ENCODE measurements around the gene LYRM4.

The LYRM4 gene

GRCh38 chr6:5151955-5152401 is 108.8 kb downstream of the LYRM4 start:
- Histone ChIP-seq H3K4me1 (ENCODE audit: insufficient read depth, poor library complexity, severe bottlenecking) (peaks cover 12% of the 10 kb centered on the region), H3K27ac (ENCODE audit: poor library complexity, severe bottlenecking) (peak overlapping the region; percentile 4)
- no peak for DNase-seq (ENCODE audit: low spot score)

GRCh38 chr6:5151360-5151954 is 109.3 kb downstream of the LYRM4 start:
- H3K4me1 ChIP-seq (ENCODE audit: insufficient read depth, poor library complexity, severe bottlenecking), result peaks cover 12% of the 10 kb centered on the region
- no peak overlapping the region for H3K4me3 ChIP-seq (ENCODE audit: severe bottlenecking)
- no peak for TF ChIP-seq CTCF (IDR thresholded peaks at IDR 0.05; ENCODE audit: poor library complexity, severe bottlenecking)
- H3K36me3 ChIP-seq (ENCODE audit: low read depth), result no peaks in the 10 kb centered on the region
- peak overlapping the region; percentile 4 for H3K27ac ChIP-seq (ENCODE audit: poor library complexity, severe bottlenecking)
- no peaks in the 10 kb centered on the region for H3K27me3 ChIP-seq (ENCODE audit: insufficient read depth, poor library complexity, severe bottlenecking)
- H3K9me3 ChIP-seq (ENCODE audit: severe bottlenecking), result no peaks in the 10 kb centered on the region
- DNase-seq (ENCODE audit: low spot score) (no peak), ATAC-seq (ENCODE audit: low read depth) (no peak)

More at GRCh38 chr6:5151955-5152401, 108.8 kb downstream of the LYRM4 start:
- H3K36me3 ChIP-seq (ENCODE audit: low read depth), result no peaks in the 10 kb centered on the region
- peak; percentile 95 for ATAC-seq (ENCODE audit: low read depth)
- no peak overlapping the region for H3K4me3 ChIP-seq (ENCODE audit: severe bottlenecking)
- no peak for TF ChIP-seq CTCF (IDR thresholded peaks at IDR 0.05; ENCODE audit: poor library complexity, severe bottlenecking)
- H3K27me3 ChIP-seq (ENCODE audit: insufficient read depth, poor library complexity, severe bottlenecking), result no peaks in the 10 kb centered on the region
- H3K9me3 ChIP-seq (ENCODE audit: severe bottlenecking), result no peaks in the 10 kb centered on the region

GRCh38 chr6:5150551-5151075 is 110.1 kb downstream of the LYRM4 start:
- ATAC-seq (ENCODE audit: low read depth) (no peak), DNase-seq (ENCODE audit: low spot score) (no peak)
- H3K27ac ChIP-seq (ENCODE audit: poor library complexity, severe bottlenecking), result no peak overlapping the region
- H3K4me3 ChIP-seq (ENCODE audit: severe bottlenecking), result no peak overlapping the region
- peaks cover 12% of the 10 kb centered on the region for H3K4me1 ChIP-seq (ENCODE audit: insufficient read depth, poor library complexity, severe bottlenecking)
- H3K27me3 ChIP-seq (ENCODE audit: insufficient read depth, poor library complexity, severe bottlenecking), result no peaks in the 10 kb centered on the region
- no peak for TF ChIP-seq CTCF (IDR thresholded peaks at IDR 0.05; ENCODE audit: poor library complexity, severe bottlenecking)
- H3K9me3 ChIP-seq (ENCODE audit: severe bottlenecking), result no peaks in the 10 kb centered on the region
- H3K36me3 ChIP-seq (ENCODE audit: low read depth), result no peaks in the 10 kb centered on the region

GRCh38 chr6:5149891-5150290 is 110.9 kb downstream of the LYRM4 start:
- no peak overlapping the region for H3K4me3 ChIP-seq (ENCODE audit: severe bottlenecking)
- H3K4me1 ChIP-seq (ENCODE audit: insufficient read depth, poor library complexity, severe bottlenecking), result peaks cover 12% of the 10 kb centered on the region
- H3K36me3 ChIP-seq (ENCODE audit: low read depth), result no peaks in the 10 kb centered on the region
- H3K27ac ChIP-seq (ENCODE audit: poor library complexity, severe bottlenecking), result no peak overlapping the region
- no peak for DNase-seq (ENCODE audit: low spot score)
- no peak for ATAC-seq (ENCODE audit: low read depth)
- H3K9me3 ChIP-seq (ENCODE audit: severe bottlenecking), result no peaks in the 10 kb centered on the region
- H3K27me3 ChIP-seq (ENCODE audit: insufficient read depth, poor library complexity, severe bottlenecking), result no peaks in the 10 kb centered on the region
- TF ChIP-seq CTCF (IDR thresholded peaks at IDR 0.05; ENCODE audit: poor library complexity, severe bottlenecking), result no peak

- Histone ChIP-seq H3K36me3 (ENCODE audit: low read depth) (no peaks in the 10 kb centered on the region), H3K4me1 (ENCODE audit: insufficient read depth, poor library complexity, severe bottlenecking) (peaks cover 12% of the 10 kb centered on the region), H3K4me3 (ENCODE audit: severe bottlenecking) (no peak overlapping the region), H3K27me3 (ENCODE audit: insufficient read depth, poor library complexity, severe bottlenecking) (no peaks in the 10 kb centered on the region), H3K9me3 (ENCODE audit: severe bottlenecking) (no peaks in the 10 kb centered on the region), H3K27ac (ENCODE audit: poor library complexity, severe bottlenecking) (no peak overlapping the region)
- ATAC-seq (ENCODE audit: low read depth) (no peak), DNase-seq (ENCODE audit: low spot score) (no peak)
- no peak for TF ChIP-seq CTCF (IDR thresholded peaks at IDR 0.05; ENCODE audit: poor library complexity, severe bottlenecking)
Measured at GRCh38 chr6:5149159-5149704, 111.5 kb downstream of the LYRM4 start.

Measured in RWPE2 (cell line).